Lower leg skin (tissue), 4 donors: Measurements from ENCODE around the gene FCN2. TPM values are rescaled to one million over a fixed set of nuclear protein-coding genes. Genes with fewer than 3 reads are reported as not detected.

Experiments
- DNase-seq, 2 donors: peaks; one replicate each; pipeline ENCODE4 v3.0.0-alpha.2; 2019; ENCODE audit warnings: low spot score in 2 of 2
- H3K4me3 ChIP-seq: fragments of 200-600 bp; sonication (generic); 2 replicates; pipeline ENCODE4 v1.5.1; 2017; ENCODE audit warnings: mild to moderate bottlenecking, low read depth; ENCODE audit not compliant: poor library complexity, severe bottlenecking
- CTCF ChIP-seq, 3 donors: fragments of 450-650 bp; IDR thresholded peaks; one replicate each; pipeline ENCODE4 v1.5.1; 2016; ENCODE audit warnings: antibody characterized with exemption in 3 of 3, mild to moderate bottlenecking in 3 of 3, moderate library complexity in 2 of 3
- POLR2A ChIP-seq, 2 donors: fragments of 450-650 bp; IDR thresholded peaks; one replicate each; pipeline ENCODE4 v1.6.1; 2016 to 2017; ENCODE audit warnings: antibody characterized with exemption in 2 of 2, mild to moderate bottlenecking in 1 of 2, moderate library complexity in 1 of 2
- WGBS, 2 donors: methylation state at CpG; one replicate each; pipeline ENCODE4 v1.1.5; 2018; 5-methylcytosine and 5-hydroxymethylcytosine counted together
- intact Hi-C: fragments of 100-400 bp; cut with DNase I; formaldehyde crosslinking; loops from one replicate; pipeline ENCODE4 v1.15.0; 2023; ENCODE audit warnings: low total_unique reads
- total RNA-seq, 4 donors: library from RNA; depleted of rRNA; stranded (reverse); fragments of >200 nt; gene quantifications; one replicate each; pipeline ENCODE4 v1.1.0, GENCODE V29; 2016

The FCN2 gene
- total RNA-seq, 4 donors from 2014 or later = 0.29 TPM; not detected in 3

GRCh38 chr9:134896834-134897583, 16.4 kb downstream of the FCN2 start:
- intact Hi-C loops = no loop called here
- WGBS, 2 donors = 59 to 60% methylated on average over 14 of the region's 14 CpGs
- TF ChIP-seq POLR2A (IDR thresholded peaks at IDR 0.05) = no peak
- TF ChIP-seq CTCF (IDR thresholded peaks at IDR 0.05) = no peak
- peak in 1 of 2 donors; percentile 77 for DNase-seq
- H3K4me3 ChIP-seq = no peak overlapping the region

- intact Hi-C loops = no loop called here
- DNase-seq = peak in 1 of 2 donors; percentile 17
- 59 to 71% methylated on average over 2 of the region's 2 CpGs for WGBS, 2 donors
- H3K4me3 ChIP-seq = no peak overlapping the region
- TF ChIP-seq POLR2A (IDR thresholded peaks at IDR 0.05) = no peak
- no peak for TF ChIP-seq CTCF (IDR thresholded peaks at IDR 0.05)
These were observed 17.1 kb downstream of the FCN2 start for GRCh38 chr9:134897584-134898170.

- peak in 1 of 2 donors; percentile 68 for DNase-seq
- no peak overlapping the region for H3K4me3 ChIP-seq
- no peak for TF ChIP-seq POLR2A (IDR thresholded peaks at IDR 0.05)
- TF ChIP-seq CTCF (IDR thresholded peaks at IDR 0.05) = no peak
- intact Hi-C loops = no loop called here
- WGBS, 2 donors = 50 to 70% methylated on average over 2 of the region's 2 CpGs
These were observed 17.7 kb downstream of the FCN2 start for GRCh38 chr9:134898319-134898718.

GRCh38 chr9:134899168-134899567, 18.6 kb downstream of the FCN2 start:
- WGBS, 2 donors = 72 to 80% methylated on average over 3 of the region's 3 CpGs
- TF ChIP-seq POLR2A (IDR thresholded peaks at IDR 0.05) (no peak), CTCF (IDR thresholded peaks at IDR 0.05) (no peak)
- intact Hi-C loops = no loop called here
- DNase-seq = no peak
- no peak overlapping the region for H3K4me3 ChIP-seq

GRCh38 chr9:134899818-134900217, 19.2 kb downstream of the FCN2 start:
- WGBS, 2 donors = 95 to 100% methylated on average over 1 of the region's 1 CpG
- intact Hi-C loops = no loop called here
- TF ChIP-seq CTCF (IDR thresholded peaks at IDR 0.05) (no peak), POLR2A (IDR thresholded peaks at IDR 0.05) (no peak)
- H3K4me3 ChIP-seq = no peak overlapping the region
- peak in 1 of 2 donors; percentile 53 for DNase-seq
